IPS-11a (cell line): ENCODE data around the gene CCL27.

Source experiments
- H3K4me3 ChIP-seq: one replicate; pipeline ENCODE4 v1.5.1; 2013; ENCODE audit warnings: low read depth, low read length, control low read depth

CCL27 gene

DNA sequence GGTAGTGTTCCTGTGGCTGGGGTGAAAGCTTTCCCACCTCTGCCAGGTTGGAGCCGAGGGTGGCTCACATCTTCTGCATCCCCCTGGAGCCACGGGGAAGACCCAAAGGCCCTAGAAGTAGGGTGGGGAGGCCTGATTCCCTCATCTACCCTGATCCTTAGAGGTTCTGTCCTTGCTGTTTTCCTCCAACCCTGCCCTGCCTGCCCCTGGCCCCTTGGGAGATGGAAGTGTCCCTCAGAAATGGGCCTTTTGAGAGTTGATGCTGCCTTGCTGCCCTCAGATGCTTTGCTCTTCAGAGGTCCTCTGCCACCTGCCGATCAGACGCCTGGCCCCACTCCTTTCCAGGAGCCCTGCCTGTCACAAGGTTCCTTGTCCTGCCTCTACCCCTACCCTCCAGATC lies 22.4 kb upstream of the CCL27 start:
- no peak overlapping the region for H3K4me3 ChIP-seq

GRCh38 chr9:34684145-34684544 lies 21.7 kb upstream of the CCL27 start:
- H3K4me3 ChIP-seq: no peak overlapping the region

GRCh38 chr9:34675869-34676268 lies 13.4 kb upstream of the CCL27 start:
- H3K4me3 ChIP-seq: no peak overlapping the region

- no peak overlapping the region for H3K4me3 ChIP-seq
These were observed 12.7 kb upstream of the CCL27 start for GRCh38 chr9:34675048-34675714.

- H3K4me3 ChIP-seq: no peak overlapping the region
These were observed 12.0 kb upstream of the CCL27 start for GRCh38 chr9:34674440-34674839.

DNA sequence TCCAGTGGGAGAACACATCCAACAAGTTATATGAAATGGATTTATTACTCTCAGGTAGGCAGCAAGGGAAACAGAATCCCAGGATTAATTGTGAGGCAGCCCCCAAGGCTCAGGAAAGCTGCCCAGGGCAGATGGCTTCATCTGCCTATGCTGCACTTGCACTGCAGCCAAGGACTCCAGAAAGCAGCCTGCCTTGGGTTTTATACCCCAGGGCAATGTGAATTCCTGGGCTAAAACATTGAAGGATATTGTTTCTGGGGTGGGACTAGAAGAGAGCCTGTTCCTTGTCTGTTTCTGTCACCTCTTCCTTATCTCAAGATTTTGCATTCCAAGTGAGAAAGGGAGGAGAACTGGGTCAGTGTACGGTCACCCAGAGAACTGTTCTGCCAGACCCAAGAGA lies 8.8 kb upstream of the CCL27 start:
- H3K4me3 ChIP-seq: no peak overlapping the region

- no peak overlapping the region for H3K4me3 ChIP-seq
These were observed 7.5 kb upstream of the CCL27 start for GRCh38 chr9:34669809-34670562.

GRCh38 chr9:34665381-34666250 lies 3.2 kb upstream of the CCL27 start:
- peak overlapping the region; percentile 76 for H3K4me3 ChIP-seq

DNA sequence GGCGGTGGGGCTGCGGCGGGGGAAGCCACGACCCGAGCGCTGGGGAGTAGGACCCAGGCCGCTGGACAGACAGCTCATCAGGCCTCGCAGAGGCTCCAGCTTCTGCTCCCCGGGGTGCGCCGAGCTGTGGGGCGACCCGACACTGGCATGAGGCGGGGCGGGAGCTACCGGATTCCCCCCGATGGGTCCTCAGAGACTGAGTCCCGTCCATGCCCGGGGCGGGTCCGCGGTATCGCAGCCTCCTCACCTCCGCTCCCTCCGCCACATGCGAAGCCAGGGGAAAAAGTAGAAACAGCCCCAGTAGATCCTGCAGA lies 2.6 kb upstream of the CCL27 start:
- peak overlapping the region; percentile 58 for H3K4me3 ChIP-seq

DNA sequence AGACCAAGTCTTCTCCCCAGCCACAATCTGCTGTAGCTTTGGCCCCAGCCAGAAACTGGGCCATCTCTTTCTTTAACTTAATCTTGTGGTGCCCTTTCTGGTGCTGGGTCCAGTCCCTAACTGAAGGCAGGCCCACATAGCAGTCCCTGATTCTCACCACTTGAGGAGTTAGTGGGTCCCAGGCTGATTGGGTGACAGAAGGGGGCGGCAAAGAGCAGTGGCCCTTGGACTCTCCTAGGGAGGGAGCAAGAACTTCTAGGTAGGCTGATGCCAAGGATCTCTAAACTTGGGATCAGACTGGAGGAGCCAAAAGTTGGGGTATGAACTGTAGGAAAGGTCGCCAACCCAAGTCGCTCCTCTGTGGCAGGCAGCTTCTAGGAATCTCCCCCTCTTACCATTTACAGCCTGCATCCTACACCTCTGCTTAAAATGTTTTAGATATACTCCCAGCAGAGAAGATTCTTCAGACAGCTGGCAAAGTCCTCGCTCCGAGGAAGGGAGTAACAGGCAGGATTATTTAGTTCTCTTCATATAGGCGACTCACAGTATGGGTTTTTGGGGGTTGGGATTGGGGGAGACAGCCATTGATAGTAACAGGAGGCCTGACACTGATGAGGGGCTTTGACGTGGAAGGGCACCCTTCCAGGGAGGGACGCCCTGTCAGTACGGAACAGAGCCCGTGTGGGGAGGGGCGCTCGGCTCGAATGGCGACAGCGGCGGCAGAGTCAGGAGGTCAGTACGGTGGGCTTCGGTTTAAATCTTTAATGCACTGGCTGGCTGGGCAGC lies 2.0 kb upstream of the CCL27 start:
- peak overlapping the region; percentile 58 for H3K4me3 ChIP-seq

DNA sequence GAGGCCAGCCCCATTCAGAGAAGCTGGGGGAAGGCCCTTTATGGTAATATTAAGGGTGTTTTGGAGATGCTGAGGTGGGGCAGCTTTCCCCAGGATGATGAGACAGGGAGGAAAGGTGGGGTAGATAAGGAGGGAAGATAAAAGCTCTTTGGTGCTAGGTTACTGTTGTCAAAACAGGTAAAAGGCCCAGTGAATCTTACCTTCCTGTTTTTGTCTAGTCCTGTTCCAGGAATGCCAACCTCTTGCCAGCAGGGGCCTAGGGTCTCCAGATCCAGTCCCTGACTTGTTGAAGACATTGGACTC lies 797 bp upstream of the CCL27 start:
- no peak overlapping the region for H3K4me3 ChIP-seq

DNA sequence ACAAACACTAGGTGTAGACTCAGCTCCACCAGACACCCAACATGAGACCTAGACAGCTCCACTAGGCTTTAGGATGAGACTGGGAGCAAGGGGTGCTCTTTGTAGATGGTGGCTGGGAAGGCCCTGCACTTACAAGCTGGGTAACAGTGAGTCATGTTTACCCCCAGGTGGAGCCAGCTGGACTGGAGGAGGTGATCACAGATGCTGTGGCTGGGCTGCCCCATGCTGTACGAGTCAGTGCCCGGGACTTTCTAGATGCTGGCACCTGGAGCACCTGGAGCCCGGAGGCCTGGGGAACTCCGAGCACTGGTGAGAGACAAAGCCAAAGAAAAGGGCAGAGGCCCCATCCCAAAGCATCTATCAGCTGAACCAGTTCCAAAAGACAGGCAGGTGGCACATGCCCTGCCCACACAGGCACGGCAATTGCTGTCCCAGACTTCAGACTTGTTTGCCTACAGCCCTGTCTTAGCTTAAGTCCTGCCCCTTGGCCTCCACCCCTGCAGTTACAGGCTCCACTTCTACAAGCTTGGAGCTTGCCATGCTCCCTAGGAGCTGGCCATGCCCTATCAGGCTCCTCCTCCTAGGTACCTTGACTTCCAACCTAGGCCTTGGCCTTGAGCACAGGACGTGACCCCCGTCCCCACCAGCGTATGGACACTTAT lies 2.7 kb downstream of the CCL27 start:
- no peak overlapping the region for H3K4me3 ChIP-seq

DNA sequence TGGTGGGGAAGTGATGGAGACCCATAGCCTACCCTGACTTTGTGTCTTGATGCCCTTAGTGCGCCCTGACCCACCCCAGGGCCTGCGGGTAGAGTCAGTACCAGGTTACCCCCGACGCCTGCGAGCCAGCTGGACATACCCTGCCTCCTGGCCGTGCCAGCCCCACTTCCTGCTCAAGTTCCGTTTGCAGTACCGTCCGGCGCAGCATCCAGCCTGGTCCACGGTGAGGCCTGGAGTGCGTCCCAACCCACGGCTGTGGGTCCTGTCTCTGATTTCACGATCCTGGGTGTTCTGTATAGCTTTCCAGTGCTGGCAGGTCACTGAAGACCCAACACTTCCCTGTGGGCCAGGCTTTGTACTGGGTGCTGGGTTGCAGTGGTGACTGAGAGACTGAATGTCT lies 4.0 kb downstream of the CCL27 start:
- H3K4me3 ChIP-seq: no peak overlapping the region

DNA sequence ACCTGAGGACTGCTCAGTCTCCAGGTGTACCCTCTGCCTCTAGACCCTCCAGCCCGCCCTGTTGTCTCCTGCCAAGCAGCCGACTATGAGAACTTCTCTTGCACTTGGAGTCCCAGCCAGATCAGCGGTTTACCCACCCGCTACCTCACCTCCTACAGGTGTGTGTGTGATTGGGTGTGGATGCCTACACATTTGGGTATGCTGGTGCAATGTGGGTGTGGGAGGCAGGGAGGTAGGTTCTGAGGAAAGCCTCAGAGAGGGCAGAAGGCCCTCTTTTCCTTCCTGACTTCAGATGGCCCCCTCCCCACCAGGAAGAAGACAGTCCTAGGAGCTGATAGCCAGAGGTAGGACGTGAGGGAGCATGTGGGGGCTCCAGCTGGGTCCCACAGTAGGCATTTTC lies 5.5 kb downstream of the CCL27 start:
- no peak overlapping the region for H3K4me3 ChIP-seq

- H3K4me3 ChIP-seq: no peak overlapping the region
These were observed 7.1 kb downstream of the CCL27 start for GRCh38 chr9:34655394-34655793.

- H3K4me3 ChIP-seq: no peak overlapping the region
These were observed 8.0 kb downstream of the CCL27 start for GRCh38 chr9:34654323-34655051.

DNA sequence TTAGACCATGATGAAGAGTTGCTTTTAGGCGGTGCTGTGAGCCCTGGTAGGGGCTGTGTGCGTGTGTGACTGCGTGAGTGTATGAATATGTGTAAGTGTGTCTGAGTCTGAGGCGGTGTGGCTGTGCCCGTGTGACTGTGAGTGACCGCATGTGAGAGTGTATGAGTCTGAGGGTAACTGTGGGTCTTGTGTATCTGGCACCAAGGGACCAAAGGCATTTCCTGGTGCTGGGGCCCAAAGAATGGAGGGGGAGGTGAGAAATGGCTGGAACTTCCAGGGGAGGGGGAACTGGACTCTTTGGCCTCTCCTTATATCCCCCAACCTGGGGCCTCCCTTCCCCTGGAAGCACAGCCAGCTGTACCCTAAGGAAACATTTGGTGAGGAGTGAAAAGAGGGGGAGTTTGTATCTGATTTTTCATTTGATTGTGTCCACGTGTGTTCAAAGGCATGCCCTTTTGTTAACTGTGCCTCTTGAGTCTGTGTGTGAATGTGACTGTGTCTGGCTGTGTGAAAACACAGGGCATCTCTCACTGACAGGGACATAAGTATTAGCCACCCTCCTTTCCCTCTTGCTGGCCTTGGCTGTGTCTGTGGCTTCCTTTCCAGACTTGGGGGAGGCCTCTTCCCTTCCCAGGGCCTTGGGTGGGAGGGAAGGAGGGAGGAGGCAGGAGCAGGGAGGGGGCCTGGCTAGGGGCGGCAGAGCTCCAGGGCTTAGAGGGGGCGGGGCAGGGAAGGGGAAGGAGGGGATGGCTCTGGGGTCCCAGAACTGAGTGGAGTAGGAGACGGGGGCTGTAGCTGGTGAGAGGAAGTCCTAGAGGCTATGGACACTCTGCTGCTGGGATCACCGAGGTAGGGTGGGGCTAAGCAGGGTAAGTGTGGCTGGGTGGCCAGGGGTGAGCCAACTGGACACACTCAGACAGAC lies 9.0 kb downstream of the CCL27 start:
- H3K4me3 ChIP-seq: no peak overlapping the region

DNA sequence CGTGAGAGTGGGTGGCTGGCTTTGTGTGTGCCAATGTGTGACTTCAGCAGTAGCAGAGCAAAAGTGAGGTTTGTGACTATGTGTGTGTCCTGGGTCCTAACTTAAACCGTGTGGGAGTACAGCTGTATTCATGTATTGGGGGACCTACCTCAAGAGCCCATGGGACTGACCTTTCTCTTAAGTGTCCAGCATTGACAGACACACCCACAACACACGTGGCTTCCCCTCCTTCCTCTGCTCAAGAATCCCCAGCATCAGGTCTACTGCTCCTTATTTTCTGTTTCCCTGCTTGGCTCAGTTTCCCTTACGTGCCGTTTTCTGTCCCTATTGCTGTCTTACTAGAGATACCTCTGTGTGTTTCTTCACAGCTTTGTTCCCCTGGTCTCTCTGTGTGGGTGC lies 9.9 kb downstream of the CCL27 start:
- no peak overlapping the region for H3K4me3 ChIP-seq
